Measurements from ENCODE around the gene HOXB9.
A peak's percentile ranks its signal among the peaks of the same experiment; 100 is the strongest.

DNA sequence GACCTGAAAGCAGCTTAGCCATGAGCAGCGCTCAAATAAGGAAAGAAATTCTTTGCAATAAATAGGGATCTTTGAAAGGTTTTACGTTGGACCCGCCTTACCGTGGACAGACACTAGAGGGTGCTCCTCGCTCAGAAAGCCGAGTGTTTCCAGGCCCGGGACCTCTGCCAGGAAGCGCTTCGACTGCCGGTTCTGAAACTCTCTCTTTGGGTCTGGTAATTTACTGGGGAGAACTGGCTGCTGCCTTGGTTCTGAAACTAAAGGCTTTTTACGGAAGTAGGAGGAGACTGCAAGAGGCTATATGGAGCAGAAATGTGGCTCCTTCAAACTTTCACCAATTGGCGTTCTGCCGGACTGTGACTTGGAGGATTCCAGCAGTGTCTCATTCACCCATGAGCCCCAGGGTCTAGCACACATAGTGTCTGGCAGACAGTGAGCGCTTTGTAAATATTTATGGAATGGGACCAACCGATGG is 45.6 kb upstream of the HOXB9 start:
- TF ChIP-seq, protein P1, sequence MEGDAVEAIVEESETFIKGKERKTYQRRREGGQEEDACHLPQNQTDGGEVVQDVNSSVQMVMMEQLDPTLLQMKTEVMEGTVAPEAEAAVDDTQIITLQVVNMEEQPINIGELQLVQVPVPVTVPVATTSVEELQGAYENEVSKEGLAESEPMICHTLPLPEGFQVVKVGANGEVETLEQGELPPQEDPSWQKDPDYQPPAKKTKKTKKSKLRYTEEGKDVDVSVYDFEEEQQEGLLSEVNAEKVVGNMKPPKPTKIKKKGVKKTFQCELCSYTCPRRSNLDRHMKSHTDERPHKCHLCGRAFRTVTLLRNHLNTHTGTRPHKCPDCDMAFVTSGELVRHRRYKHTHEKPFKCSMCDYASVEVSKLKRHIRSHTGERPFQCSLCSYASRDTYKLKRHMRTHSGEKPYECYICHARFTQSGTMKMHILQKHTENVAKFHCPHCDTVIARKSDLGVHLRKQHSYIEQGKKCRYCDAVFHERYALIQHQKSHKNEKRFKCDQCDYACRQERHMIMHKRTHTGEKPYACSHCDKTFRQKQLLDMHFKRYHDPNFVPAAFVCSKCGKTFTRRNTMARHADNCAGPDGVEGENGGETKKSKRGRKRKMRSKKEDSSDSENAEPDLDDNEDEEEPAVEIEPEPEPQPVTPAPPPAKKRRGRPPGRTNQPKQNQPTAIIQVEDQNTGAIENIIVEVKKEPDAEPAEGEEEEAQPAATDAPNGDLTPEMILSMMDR (IDR thresholded peaks at IDR 0.05), result peak; percentile 33 to 88 (median 83)
- TF ChIP-seq POLR2A (IDR thresholded peaks at IDR 0.05), result no peak
